ENCODE results near the gene FNIP1. TPM values are rescaled to one million over a fixed set of nuclear protein-coding genes. Genes with fewer than 3 reads are reported as not detected.
"Not testable (repeated sequence)": the region's sequence is repeated elsewhere in the genome, so short reads cannot be mapped to it uniquely, and the experiment has no call there.

The FNIP1 gene
- total RNA-seq, 1 experiment from 2014 or later = 29.4 TPM

- no peak for DNase-seq (ENCODE audit: low spot score)
These were observed 46.9 kb downstream of the FNIP1 start for GRCh38 chr5:131749723-131750470.

- DNase-seq (ENCODE audit: low spot score) = no peak
These were observed 47.7 kb downstream of the FNIP1 start for GRCh38 chr5:131749138-131749537.

DNA sequence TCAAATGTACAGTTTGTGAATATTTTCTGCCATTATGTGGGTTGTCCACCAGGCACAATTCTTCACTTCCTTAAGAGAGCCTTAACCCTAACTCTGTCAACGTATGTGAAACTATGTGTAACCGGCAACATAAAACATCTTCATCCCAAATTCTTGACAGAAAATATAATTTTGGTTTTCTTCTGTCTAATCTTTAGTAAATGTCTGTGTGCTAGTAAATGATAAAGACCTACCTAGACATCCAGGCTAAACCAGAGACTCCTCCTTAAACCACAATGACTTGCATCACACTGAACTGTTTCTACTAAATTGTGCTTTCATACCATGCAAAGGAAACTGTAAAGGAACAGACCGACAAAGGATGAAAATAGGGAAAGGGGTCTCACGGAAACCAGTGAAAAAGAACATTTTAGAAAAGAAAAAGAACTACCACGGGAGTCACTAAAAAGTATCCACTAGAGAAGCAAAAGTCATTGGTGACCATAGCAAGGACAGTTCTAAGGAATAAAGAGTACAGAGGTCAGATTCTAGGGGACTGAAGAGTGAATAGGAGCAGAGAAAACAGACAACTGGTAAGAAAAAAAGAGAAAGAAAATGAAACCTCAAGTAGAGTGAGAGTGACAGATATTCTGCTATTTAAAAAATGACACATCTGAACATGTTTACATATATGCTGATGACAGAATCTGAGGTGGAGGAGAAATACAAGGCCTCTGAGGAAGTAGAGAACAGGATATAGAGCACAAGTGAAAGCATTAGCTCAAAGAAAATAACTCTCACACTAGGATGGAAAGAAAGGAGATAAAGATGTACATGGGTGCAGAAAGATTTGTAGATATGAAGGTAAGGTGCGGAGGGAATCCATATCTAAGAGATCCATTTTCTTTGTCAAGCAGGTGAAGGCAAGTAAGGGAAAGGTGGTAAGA, 49.4 kb downstream of the FNIP1 start:
- DNase-seq (ENCODE audit: low spot score) = peak; percentile 32

DNA sequence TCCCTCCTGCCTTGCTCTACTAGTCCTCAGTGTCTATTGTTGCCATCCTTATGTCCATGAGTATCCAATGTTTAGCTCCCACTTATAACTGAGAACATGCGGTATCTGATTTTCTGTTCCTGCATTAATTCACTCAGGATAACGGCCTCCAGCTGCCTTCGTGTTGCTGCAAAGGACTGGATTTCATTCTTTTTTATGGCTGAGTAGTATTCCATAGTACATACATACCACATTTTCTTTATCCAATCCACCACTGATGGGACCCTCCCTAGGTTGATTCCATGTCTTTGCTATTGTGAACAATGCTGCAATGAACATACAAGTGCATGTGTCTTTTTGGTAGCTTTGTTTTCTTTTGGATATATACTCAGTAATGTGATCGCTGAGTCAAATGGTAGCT, 50.4 kb downstream of the FNIP1 start:
- no peak for DNase-seq (ENCODE audit: low spot score)

GRCh38 chr5:131745703-131746102, 51.1 kb downstream of the FNIP1 start:
- no peak for DNase-seq (ENCODE audit: low spot score)

GRCh38 chr5:131745155-131745554, 51.7 kb downstream of the FNIP1 start:
- no peak for DNase-seq (ENCODE audit: low spot score)

DNA sequence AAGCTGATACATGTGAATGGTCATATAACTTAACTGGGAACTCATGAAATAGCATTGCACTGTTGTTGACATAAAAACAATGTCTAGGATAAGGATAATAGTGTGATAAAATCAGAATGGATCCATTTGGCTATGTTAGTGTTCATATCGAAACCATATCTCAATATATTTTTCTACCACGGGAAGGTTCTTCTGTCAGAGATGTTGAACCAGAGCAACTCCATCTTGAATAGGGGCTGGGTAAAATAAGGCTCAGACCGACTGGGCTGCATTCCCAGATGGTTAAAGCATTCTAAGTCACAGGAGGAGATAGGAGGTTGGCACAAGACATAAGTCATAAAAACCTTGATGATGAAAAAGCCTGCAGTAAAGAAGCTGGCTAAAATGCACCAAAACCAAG, 56.3 kb downstream of the FNIP1 start:
- DNase-seq (ENCODE audit: low spot score) = no peak

DNA sequence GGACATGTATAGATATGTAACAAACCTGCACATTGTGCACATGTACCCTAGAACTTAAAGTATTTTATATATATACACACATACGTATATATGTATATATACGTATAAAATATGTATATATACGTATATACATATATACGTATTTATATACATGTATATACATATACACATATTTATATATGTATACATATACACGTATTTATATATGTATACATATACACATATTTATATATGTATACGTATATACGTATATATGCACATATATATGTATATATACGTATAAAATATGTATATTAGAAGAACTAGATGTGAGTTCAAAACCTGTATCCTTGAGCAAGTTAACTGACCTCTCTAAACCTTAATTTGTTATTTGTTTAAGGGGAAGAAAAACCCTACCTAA, 61.4 kb downstream of the FNIP1 start:
- no peak for DNase-seq (ENCODE audit: low spot score)

DNA sequence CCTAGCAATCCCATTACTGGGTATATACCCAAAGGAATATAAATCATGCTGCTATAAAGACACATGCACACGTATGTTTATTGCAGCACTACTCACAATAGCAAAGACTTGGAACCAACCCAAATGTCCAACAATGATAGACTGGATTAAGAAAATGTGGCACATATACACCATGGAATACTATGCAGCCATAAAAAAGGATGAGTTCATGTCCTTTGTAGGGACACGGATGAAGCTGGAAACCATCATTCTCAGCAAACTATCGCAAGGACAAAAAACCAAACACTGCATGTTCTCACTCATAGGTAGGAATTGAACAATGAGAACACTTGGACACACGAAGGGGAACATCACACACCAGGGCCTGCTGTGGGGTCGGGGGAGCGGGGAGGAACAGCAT, 61.9 kb downstream of the FNIP1 start:
- DNase-seq (ENCODE audit: low spot score) = not testable (repeated sequence)

GRCh38 chr5:131729292-131729691, 67.5 kb downstream of the FNIP1 start:
- DNase-seq (ENCODE audit: low spot score) = not testable (repeated sequence)

DNA sequence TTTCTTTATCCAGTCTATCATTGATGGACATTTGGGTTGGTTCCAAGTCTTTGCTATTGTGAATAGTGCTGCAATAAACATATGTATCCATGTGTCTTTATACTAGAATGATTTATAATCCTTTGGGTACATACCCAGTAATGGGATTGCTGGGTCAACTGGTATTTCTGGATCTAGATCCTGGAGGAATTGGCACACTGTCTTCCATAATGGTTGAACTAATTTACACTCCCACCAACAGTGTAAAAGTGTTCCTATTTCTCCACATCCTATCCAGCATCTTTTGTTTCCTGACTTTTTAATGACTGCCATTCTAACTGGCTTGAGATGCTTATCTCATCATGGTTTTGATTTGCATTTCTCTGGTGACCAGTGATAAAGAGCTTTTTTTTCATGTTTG, 72.7 kb downstream of the FNIP1 start:
- DNase-seq (ENCODE audit: low spot score) = not testable (repeated sequence)

DNA sequence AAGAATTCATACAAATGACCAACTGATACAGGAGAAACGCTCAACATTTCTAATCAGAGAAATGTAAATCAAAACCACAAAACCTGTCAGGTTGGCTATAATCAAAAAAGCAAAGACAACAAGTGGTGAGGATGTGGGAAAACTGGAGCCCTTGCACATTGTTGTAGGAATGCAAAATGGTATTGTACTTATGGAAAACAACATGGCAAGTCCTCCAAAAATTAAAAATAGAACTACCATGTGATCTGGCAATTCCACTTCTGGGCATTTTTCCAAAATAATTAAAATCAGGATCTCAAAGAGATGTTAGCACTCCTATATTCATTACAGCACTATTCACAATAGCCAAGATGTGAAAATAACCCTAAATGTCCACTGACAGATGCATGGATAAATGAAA, 76.1 kb downstream of the FNIP1 start:
- no peak for DNase-seq (ENCODE audit: low spot score)

DNA sequence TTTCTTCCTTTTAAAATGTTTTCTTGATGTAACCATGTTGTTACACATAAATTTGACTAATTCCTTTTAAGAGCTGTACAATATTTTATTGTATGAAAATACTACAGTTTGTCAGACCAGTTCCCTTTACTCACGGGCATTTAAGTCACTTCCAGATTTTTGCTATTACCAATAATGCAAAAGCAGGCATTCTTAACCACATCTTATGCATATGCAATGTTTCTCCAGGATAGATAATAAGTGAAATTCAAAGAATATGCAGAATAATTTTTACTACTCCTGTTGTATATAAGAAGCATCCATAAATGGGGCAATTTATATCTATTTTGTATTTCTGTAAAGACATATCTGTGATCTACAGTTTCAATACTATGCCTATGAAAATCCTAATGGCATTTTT, 77.3 kb downstream of the FNIP1 start:
- no peak for DNase-seq (ENCODE audit: low spot score)

DNA sequence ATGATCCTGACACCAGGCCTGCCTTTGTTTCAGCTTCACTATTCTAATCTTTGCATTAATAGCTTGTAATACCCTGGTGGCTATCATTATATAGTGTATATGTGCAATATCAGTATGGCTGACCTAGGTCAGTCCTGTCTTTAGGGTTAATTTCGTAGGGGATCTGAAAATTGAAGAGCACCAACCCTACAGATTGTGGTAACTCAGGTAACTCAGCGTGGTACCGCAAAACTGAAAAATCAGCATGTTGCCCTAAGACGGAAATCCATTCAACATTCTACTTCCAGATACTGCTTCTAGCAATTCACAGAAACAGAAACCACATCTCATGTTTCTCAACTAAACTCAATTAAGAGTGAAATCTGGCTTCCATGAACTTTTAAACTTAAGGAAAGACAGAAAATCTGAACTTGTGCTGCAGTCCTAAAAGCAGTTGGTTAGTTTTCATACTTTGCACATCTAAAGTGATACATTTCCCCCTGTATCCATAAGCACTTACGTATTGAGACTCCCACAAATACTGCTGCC, 78.3 kb downstream of the FNIP1 start:
- no peak for DNase-seq (ENCODE audit: low spot score)

DNA sequence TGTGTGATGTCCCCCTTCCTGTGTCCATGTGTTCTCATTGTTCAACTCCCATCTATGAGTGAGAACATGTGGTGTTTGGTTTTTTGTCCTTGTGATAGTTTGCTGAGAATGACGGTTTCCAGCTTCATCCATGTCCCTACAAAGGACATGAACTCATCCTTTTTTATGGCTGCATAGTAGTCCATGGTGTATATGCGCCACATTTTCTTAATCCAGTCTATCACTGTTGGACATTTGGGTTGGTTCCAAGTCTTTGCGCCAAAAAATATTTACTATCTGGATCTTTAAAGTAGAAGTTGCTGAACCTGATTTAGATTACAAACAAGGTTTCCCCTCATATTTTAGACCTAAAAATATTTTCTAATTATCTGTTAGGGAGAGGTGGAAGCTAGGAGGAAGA, 79.7 kb downstream of the FNIP1 start:
- not testable (repeated sequence) for DNase-seq (ENCODE audit: low spot score)

DNA sequence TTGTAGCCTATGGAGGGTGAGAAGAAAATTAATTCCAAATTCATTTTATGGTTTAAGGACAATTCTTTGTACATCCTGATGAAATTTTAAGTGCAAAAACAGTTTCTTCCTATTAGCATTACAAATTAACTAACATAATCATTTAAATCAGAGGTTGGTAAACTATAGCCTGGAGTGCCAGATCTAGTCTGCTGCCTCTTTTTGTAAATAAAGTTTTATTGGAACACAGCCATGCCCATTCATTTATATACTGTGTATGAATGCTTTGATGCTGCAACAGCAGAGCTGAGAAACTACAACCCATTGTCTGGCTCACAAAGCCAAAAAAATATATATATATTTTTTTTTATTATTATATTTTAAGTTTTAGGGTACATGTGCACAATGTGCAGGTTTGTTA, 80.2 kb downstream of the FNIP1 start:
- no peak for DNase-seq (ENCODE audit: low spot score)

GRCh38 chr5:131710391-131710790, 86.4 kb downstream of the FNIP1 start:
- no peak for DNase-seq (ENCODE audit: low spot score)

- no peak for DNase-seq (ENCODE audit: low spot score)
These were observed 87.8 kb downstream of the FNIP1 start for GRCh38 chr5:131709043-131709442.

GRCh38 chr5:131706281-131706680, 90.5 kb downstream of the FNIP1 start:
- DNase-seq (ENCODE audit: low spot score) = no peak

DNA sequence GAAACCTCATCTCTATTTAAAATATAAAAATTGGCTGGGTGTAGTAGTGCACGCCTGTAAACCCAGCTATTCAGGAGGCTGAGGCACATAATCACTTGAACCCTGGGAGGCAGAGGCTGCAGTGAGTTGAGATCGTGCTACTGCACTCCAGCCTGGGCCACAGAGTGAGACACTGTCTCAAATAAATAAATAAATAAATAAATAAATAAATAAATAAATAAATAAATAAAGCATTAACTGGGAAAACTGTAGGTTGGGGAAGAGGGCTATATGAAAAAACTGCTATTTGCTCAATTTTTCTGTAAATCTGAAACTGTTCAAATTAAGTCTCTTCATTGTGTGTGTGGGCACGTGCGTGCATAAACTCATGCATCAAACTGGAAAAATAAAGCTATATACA, 101.9 kb downstream of the FNIP1 start:
- DNase-seq (ENCODE audit: low spot score) = no peak

GRCh38 chr5:131693894-131694293, 102.9 kb downstream of the FNIP1 start:
- no peak for DNase-seq (ENCODE audit: low spot score)

GRCh38 chr5:131685516-131686171, 111.2 kb downstream of the FNIP1 start:
- DNase-seq (ENCODE audit: low spot score) = no peak
